ENCODE measurements around the gene APOBEC4. TPM values are rescaled to one million over a fixed set of nuclear protein-coding genes. Genes with fewer than 3 reads are reported as not detected.

APOBEC4 gene
- total and polyA plus RNA-seq, 2 of the 13 experiments (the other 11 are each of a cell fraction or from before 2014, with no cell fraction given): not detected

DNA sequence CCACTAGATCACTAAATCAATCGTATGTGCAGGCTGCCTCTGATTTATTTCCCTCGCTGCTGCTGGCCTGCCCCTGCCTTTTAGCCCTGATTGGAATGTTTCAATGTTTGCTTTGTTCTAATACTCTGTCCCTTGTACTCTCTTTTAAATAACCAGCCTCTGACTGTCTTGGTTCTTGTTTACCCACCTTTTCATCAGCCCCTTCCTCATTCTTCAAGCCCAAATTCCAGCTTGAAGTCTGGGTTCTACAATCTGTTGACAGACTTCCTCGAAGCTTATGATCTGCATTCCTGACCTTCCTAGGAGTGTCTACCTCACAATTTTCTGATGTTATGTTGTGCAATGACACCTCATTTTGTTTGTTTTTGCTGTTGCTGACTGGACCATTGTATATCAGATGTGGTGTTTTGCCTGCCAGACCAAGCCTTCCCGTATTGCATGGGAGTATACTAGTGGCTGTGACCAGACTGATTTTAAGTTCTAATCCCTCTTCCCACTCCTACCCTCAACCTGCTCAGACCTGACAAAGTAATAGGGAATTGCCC, 46.6 kb upstream of the APOBEC4 start (continued):
- TF ChIP-seq, protein P1, sequence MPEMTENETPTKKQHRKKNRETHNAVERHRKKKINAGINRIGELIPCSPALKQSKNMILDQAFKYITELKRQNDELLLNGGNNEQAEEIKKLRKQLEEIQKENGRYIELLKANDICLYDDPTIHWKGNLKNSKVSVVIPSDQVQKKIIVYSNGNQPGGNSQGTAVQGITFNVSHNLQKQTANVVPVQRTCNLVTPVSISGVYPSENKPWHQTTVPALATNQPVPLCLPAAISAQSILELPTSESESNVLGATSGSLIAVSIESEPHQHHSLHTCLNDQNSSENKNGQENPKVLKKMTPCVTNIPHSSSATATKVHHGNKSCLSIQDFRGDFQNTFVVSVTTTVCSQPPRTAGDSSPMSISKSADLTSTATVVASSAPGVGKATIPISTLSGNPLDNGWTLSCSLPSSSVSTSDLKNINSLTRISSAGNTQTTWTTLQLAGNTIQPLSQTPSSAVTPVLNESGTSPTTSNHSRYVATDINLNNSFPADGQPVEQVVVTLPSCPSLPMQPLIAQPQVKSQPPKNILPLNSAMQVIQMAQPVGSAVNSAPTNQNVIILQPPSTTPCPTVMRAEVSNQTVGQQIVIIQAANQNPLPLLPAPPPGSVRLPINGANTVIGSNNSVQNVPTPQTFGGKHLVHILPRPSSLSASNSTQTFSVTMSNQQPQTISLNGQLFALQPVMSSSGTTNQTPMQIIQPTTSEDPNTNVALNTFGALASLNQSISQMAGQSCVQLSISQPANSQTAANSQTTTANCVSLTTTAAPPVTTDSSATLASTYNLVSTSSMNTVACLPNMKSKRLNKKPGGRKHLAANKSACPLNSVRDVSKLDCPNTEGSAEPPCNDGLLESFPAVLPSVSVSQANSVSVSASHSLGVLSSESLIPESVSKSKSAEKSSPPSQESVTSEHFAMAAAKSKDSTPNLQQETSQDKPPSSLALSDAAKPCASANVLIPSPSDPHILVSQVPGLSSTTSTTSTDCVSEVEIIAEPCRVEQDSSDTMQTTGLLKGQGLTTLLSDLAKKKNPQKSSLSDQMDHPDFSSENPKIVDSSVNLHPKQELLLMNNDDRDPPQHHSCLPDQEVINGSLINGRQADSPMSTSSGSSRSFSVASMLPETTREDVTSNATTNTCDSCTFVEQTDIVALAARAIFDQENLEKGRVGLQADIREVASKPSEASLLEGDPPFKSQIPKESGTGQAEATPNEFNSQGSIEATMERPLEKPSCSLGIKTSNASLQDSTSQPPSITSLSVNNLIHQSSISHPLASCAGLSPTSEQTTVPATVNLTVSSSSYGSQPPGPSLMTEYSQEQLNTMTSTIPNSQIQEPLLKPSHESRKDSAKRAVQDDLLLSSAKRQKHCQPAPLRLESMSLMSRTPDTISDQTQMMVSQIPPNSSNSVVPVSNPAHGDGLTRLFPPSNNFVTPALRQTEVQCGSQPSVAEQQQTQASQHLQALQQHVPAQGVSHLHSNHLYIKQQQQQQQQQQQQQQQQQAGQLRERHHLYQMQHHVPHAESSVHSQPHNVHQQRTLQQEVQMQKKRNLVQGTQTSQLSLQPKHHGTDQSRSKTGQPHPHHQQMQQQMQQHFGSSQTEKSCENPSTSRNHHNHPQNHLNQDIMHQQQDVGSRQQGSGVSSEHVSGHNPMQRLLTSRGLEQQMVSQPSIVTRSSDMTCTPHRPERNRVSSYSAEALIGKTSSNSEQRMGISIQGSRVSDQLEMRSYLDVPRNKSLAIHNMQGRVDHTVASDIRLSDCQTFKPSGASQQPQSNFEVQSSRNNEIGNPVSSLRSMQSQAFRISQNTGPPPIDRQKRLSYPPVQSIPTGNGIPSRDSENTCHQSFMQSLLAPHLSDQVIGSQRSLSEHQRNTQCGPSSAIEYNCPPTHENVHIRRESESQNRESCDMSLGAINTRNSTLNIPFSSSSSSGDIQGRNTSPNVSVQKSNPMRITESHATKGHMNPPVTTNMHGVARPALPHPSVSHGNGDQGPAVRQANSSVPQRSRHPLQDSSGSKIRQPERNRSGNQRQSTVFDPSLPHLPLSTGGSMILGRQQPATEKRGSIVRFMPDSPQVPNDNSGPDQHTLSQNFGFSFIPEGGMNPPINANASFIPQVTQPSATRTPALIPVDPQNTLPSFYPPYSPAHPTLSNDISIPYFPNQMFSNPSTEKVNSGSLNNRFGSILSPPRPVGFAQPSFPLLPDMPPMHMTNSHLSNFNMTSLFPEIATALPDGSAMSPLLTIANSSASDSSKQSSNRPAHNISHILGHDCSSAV (CRISPR knock-in tag; IDR thresholded peaks at IDR 0.05; ENCODE audit: borderline replicate concordance): no peak
- no peak for TF ChIP-seq ZNF451 (CRISPR knock-in tag; IDR thresholded peaks at IDR 0.05)
- TF ChIP-seq, protein P2, sequence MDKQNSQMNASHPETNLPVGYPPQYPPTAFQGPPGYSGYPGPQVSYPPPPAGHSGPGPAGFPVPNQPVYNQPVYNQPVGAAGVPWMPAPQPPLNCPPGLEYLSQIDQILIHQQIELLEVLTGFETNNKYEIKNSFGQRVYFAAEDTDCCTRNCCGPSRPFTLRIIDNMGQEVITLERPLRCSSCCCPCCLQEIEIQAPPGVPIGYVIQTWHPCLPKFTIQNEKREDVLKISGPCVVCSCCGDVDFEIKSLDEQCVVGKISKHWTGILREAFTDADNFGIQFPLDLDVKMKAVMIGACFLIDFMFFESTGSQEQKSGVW (CRISPR knock-in tag; IDR thresholded peaks at IDR 0.05; ENCODE audit: borderline replicate concordance): no peak
- TF ChIP-seq, protein P3, sequence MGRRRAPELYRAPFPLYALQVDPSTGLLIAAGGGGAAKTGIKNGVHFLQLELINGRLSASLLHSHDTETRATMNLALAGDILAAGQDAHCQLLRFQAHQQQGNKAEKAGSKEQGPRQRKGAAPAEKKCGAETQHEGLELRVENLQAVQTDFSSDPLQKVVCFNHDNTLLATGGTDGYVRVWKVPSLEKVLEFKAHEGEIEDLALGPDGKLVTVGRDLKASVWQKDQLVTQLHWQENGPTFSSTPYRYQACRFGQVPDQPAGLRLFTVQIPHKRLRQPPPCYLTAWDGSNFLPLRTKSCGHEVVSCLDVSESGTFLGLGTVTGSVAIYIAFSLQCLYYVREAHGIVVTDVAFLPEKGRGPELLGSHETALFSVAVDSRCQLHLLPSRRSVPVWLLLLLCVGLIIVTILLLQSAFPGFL (CRISPR knock-in tag; IDR thresholded peaks at IDR 0.05): no peak
- TF ChIP-seq ZNF879 (CRISPR knock-in tag; IDR thresholded peaks at IDR 0.05): no peak
- TF ChIP-seq, protein P4, sequence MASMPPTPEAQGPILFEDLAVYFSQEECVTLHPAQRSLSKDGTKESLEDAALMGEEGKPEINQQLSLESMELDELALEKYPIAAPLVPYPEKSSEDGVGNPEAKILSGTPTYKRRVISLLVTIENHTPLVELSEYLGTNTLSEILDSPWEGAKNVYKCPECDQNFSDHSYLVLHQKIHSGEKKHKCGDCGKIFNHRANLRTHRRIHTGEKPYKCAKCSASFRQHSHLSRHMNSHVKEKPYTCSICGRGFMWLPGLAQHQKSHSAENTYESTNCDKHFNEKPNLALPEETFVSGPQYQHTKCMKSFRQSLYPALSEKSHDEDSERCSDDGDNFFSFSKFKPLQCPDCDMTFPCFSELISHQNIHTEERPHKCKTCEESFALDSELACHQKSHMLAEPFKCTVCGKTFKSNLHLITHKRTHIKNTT (CRISPR knock-in tag; IDR thresholded peaks at IDR 0.05): no peak
- no peak for TF ChIP-seq PLRG1 (conservative IDR thresholded peaks at IDR 0.05)
- TF ChIP-seq, protein P5, sequence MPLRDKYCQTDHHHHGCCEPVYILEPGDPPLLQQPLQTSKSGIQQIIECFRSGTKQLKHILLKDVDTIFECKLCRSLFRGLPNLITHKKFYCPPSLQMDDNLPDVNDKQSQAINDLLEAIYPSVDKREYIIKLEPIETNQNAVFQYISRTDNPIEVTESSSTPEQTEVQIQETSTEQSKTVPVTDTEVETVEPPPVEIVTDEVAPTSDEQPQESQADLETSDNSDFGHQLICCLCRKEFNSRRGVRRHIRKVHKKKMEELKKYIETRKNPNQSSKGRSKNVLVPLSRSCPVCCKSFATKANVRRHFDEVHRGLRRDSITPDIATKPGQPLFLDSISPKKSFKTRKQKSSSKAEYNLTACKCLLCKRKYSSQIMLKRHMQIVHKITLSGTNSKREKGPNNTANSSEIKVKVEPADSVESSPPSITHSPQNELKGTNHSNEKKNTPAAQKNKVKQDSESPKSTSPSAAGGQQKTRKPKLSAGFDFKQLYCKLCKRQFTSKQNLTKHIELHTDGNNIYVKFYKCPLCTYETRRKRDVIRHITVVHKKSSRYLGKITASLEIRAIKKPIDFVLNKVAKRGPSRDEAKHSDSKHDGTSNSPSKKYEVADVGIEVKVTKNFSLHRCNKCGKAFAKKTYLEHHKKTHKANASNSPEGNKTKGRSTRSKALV (CRISPR knock-in tag; IDR thresholded peaks at IDR 0.05): peak; percentile 34; the same call in 1 of the 2 replicates
- TF ChIP-seq BRCA1 (CRISPR knock-in tag; IDR thresholded peaks at IDR 0.05): no peak
- TF ChIP-seq NFKBIZ (CRISPR knock-in tag; IDR thresholded peaks at IDR 0.05): peak; percentile 89; the same call in 1 of the 2 replicates
- TF ChIP-seq ZNF282 (IDR thresholded peaks at IDR 0.05; ENCODE audit: partially characterized antibody): no peak
- no peak for TF ChIP-seq SCMH1 (CRISPR knock-in tag; IDR thresholded peaks at IDR 0.05; ENCODE audit: borderline replicate concordance)
- TF ChIP-seq ASH2L (IDR thresholded peaks at IDR 0.05; ENCODE audit: insufficient read length, low read depth, low read length): peak; percentile 78
- TF ChIP-seq SP140L (CRISPR knock-in tag; IDR thresholded peaks at IDR 0.05; ENCODE audit: borderline replicate concordance): peak; percentile 97; the same call in 1 of the 2 replicates
- TF ChIP-seq FOSL1 (CRISPR knock-in tag; IDR thresholded peaks at IDR 0.05; ENCODE audit: borderline replicate concordance): peak; percentile 47; the same call in 1 of the 2 replicates
- no peak for TF ChIP-seq ZNF367 (CRISPR knock-in tag; IDR thresholded peaks at IDR 0.05; ENCODE audit: borderline replicate concordance)
- TF ChIP-seq XBP1 (CRISPR knock-in tag; IDR thresholded peaks at IDR 0.05): no peak
